HG02870 (cell line): Measurements from ENCODE around the gene RIPK4.
"Not testable (repeated sequence)": the region's sequence is repeated elsewhere in the genome, so short reads cannot be mapped to it uniquely, and the experiment has no call there.

ENCODE experiments used
- ATAC-seq: cut with Tn5 transposase; IDR thresholded peaks from one replicate; pipeline ENCODE4 v1.9.1; 2021; ENCODE audit warnings: mild to moderate bottlenecking, moderate library complexity; ENCODE audit not compliant: unreplicated experiment

RIPK4 gene

GRCh38 chr21:41698071-41698470, 68.8 kb downstream of the RIPK4 start:
- no peak for ATAC-seq

- ATAC-seq: no peak
These were observed 71.3 kb downstream of the RIPK4 start for GRCh38 chr21:41695513-41695912.

GRCh38 chr21:41694042-41694441, 72.8 kb downstream of the RIPK4 start:
- ATAC-seq: not testable (repeated sequence)

- no peak for ATAC-seq
These were observed 74.7 kb downstream of the RIPK4 start for GRCh38 chr21:41692185-41692565.

GRCh38 chr21:41691205-41692184, 75.4 kb downstream of the RIPK4 start:
- ATAC-seq: no peak
